ENCODE data around the gene IGF2BP1.
"Not testable (repeated sequence)": the region's sequence is repeated elsewhere in the genome, so short reads cannot be mapped to it uniquely, and the experiment has no call there.

The IGF2BP1 gene

GRCh38 chr17:48995974-48996721 is 1.0 kb upstream of the IGF2BP1 start:
- DNase-seq: no peak

DNA sequence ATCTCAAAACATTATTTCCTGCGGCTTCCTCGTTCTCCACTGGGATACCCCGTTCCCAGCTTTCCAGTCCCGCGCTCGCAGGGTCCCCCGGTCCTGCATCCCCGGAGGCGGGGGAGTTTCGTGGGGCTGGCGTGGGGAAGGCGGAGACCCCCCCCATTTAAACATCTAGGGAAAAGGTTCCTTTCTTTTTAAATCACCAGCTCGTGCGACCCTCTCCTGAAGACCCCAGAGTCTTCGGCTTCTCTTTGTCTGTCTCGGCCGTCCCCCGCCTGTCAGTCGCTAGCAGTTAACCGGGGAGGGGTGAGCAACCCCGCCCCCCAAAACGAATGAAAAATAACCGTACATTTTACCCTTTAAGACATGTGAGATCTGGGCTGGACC is 473 bp upstream of the IGF2BP1 start:
- DNase-seq: no peak

- DNase-seq: no peak
These were observed 822 bp downstream of the IGF2BP1 start for GRCh38 chr17:48997827-48998586.

- no peak for DNase-seq
These were observed 1.6 kb downstream of the IGF2BP1 start for GRCh38 chr17:48998587-48999440.

DNA sequence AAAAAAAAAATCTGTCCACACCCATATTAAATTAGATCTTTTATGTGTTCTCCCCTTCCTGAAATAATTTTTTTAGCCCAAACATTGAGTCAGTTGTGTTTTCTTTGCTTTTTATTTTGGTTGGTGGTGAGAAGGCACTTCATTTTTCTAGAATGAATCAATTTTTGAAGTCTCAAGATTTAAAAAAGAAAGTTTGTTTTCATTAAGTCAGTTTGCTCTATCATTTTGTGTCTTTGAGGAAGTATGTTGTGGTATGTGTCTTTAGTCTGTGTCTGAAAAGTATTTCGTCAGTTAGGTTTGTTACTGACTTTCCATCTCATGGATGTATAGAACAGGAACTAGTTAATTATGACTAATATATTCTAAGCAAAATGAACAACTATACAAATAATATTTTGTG is 3.8 kb downstream of the IGF2BP1 start:
- no peak for DNase-seq

DNA sequence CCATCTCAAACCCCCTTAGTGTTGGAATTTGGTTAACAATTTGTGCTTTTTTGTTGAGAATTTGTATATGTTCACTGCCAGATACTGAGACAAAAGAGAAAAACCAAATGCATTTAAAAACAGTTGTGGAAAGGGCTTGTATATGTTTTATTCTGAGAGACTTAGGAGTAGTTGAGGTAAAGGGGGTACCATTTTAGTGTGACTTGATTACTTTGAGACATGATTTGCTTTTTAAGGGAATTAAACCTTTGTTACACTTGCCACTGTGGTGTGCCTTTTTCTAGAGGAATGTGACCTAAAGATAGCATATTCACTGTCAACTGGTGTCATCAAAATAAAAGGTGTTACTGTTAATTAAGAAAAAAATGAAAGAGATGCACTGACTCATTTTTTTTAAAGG is 4.5 kb downstream of the IGF2BP1 start:
- no peak for DNase-seq

GRCh38 chr17:49002331-49002730 is 5.1 kb downstream of the IGF2BP1 start:
- no peak for DNase-seq

DNA sequence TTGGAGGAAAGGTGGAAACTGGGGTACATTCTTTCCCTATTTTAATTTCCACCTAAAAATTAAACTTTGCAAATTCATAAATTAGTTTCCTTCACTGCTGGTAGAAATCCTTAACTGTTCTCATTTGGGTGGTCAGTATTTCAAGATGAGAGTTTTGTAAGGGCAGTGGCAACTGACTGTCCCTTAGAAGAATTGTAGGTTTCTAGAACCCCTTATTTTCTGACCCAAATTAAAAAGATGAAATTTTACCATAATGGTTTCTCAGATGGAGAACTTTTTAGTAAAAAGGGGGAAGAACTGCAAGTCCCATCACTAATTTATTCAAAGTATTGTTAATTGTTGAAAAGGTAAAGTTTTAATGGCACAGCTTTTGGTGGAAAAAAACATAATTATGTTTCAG is 5.6 kb downstream of the IGF2BP1 start:
- DNase-seq: no peak

GRCh38 chr17:49003557-49004511 is 6.6 kb downstream of the IGF2BP1 start:
- no peak for DNase-seq

DNA sequence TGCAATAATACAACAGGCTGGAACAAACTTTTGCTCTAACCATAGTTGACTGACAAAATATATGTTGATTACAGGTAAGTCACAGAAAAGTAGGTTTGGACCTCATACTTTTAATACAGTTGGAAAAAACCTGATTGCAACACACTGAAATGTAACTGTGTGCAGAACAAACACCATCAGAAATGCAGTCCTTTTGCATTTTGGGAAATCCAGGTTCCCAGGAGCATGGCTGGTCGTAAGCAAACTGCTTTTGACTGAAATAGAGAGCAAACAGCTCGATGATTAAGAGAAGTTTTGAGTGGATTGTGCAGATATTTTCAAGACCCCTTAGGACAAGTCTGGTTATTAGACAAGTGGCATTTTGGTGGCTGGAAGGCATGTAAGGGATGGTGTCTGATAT is 8.0 kb downstream of the IGF2BP1 start:
- DNase-seq: no peak

- not testable (repeated sequence) for DNase-seq
These were observed 11.7 kb downstream of the IGF2BP1 start for GRCh38 chr17:49008908-49009307.

DNA sequence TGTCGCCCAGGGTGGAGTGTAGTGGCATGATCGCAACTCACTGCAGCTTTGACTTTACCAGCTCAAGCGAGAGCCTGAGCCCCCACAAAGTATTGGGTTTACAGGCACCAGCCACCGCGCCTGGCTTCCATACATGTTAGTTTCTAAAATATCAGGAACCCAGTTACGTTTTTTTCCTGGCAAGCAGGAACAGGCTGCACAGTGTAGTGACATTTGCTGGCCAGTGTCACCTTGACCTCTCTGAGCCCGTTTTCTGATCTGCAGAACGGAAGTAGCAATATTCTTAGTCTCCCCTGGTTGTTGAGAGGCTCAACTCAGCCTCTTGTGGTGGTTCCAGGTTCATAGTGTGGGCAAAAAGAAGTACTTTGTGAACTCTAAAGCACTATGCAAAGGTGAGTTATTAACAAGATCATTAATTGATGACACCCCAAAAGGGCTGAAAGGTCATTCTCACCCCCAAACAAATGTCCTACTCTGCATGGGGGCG is 15.6 kb downstream of the IGF2BP1 start:
- no peak for DNase-seq

- no peak for DNase-seq
These were observed 16.4 kb downstream of the IGF2BP1 start for GRCh38 chr17:49013311-49014213.

- no peak for DNase-seq
These were observed 18.2 kb downstream of the IGF2BP1 start for GRCh38 chr17:49015179-49015923.

GRCh38 chr17:49015924-49016774 is 19.0 kb downstream of the IGF2BP1 start:
- DNase-seq: no peak

DNA sequence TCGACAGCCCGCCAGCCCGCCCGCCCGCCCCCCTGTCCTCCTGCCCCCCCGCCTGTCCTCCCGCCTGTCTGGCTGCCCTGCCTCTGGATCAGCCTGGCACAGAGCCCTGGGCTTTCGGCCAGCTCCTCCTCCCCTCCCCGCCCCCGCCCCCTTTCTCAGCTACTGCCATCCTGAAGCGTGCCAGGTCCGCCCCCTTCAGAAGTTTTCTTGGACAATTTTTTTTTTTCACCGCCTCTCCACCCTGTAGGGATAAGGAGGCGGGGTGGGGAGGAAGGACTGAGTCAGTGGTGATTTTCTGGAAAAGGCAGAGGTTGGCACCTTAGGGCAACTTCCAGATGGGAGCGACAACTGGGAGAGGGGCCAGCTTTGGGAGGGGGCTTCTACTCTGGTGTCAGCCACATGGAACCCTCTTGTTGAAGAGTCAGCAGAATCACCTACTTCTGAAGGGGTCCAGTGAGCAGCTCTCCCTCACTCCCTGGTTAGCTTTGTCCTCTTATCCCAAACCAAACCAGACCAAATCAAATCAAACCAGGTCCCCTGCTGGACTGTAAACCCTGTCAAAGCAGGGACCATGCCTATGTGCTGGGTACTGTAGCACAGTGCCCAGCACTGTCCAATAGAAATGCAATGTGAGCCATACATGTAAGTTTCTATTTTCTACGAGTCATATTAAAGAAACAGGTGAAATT is 19.7 kb downstream of the IGF2BP1 start:
- DNase-seq: no peak

- DNase-seq: no peak
These were observed 21.0 kb downstream of the IGF2BP1 start for GRCh38 chr17:49018116-49018612.

- no peak for DNase-seq
These were observed 21.6 kb downstream of the IGF2BP1 start for GRCh38 chr17:49018748-49019147.

All from NCI-H1048 (cell line).